Right atrium auricular region (tissue), 2 donors: ENCODE results near the gene GDI1. TPM values are rescaled to one million over a fixed set of nuclear protein-coding genes. Genes with fewer than 3 reads are reported as not detected.

Experiments
- DNase-seq: peaks from one replicate; pipeline ENCODE4 v3.0.0-alpha.2; 2019; ENCODE audit warnings: low spot score
- H3K27ac ChIP-seq, 2 donors: fragments of 200-600 bp; sonication (generic); 1 replicate in 1 of 2; 2 replicates in 1 of 2; pipeline ENCODE4 v1.5.1; 2016 to 2019
- H3K27me3 ChIP-seq, 2 donors: fragments of 200-600 bp; sonication (generic); one replicate each; pipeline versions ENCODE4 v1.5.1 to v1.6.0; 2017 to 2019
- H3K36me3 ChIP-seq: fragments of 200-600 bp; sonication (generic); one replicate; pipeline ENCODE4 v1.5.1; 2016
- H3K4me1 ChIP-seq, 2 donors: fragments of 200-600 bp; sonication (generic); one replicate each; pipeline versions ENCODE4 v1.5.1 to v1.6.0; 2017 to 2019
- H3K4me3 ChIP-seq, 2 donors: fragments of 200-600 bp; sonication (generic); 1 replicate in 1 of 2; 2 replicates in 1 of 2; pipeline ENCODE4 v1.5.1; 2017 to 2019; ENCODE audit warnings: mild to moderate bottlenecking in 1 of 2, moderate library complexity in 1 of 2
- H3K9me3 ChIP-seq, 2 donors: fragments of 200-600 bp; sonication (generic); one replicate each; pipeline ENCODE4 v1.5.1; 2019
- total RNA-seq, 2 donors: library from RNA; depleted of rRNA; stranded (reverse); fragments of >200 nt; gene quantifications; one replicate each; pipeline ENCODE4 v1.1.0, GENCODE V29; 2016
- TF ChIP-seq, protein P1 (sequence below), 2 donors: fragments of 200-600 bp; sonication (generic); IDR thresholded peaks; one replicate each; pipeline ENCODE4 v1.5.1; 2019; ENCODE audit warnings: antibody characterized with exemption in 2 of 2

GDI1 gene
- total RNA-seq, 2 donors from 2014 or later = 73.8 to 116 TPM

DNA sequence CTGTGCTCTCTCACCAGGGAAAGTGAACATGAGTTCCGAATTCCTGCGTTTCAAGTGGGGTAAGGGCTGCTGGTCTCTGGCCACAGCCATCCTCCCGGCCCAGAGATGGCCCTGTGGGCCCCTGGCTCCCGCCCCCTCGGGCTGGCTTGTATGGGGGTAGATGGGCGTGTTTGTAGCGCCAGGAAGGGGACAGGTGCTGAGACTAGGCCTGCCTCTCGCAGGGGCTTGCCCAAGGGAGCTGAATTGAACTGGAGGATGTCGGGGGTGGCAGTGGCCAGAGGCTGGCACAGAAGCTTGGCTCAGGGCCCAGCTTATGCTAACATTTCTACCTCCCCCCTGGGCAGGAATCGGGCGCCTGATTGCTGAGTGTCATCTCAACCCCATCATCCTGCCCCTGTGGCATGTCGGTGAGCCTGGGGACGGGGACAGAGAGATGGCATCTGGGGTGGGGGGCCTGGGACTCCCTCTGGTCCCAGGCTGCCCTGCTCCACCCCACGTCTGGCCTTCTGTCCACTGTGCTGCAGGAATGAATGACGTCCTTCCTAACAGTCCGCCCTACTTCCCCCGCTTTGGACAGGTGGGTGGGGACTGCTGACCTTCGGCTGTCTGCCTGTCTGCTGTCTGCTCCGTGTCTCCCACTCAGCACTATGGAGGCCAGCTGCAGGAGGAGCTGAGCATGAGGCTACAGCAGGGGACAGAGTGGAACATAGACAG lies 17.1 kb upstream of the GDI1 start:
- Histone ChIP-seq H3K27me3 (no peaks in the 10 kb centered on the region), H3K4me1 (peaks cover 0 to 9% of the 10 kb centered on the region in 2 donors), H3K4me3 (peak overlapping the region; percentile 27 to 28), H3K9me3 (no peaks in the 10 kb centered on the region), H3K27ac (peak overlapping the region; percentile 70 to 88), H3K36me3 (no peaks in the 10 kb centered on the region)
- TF ChIP-seq, protein P1, sequence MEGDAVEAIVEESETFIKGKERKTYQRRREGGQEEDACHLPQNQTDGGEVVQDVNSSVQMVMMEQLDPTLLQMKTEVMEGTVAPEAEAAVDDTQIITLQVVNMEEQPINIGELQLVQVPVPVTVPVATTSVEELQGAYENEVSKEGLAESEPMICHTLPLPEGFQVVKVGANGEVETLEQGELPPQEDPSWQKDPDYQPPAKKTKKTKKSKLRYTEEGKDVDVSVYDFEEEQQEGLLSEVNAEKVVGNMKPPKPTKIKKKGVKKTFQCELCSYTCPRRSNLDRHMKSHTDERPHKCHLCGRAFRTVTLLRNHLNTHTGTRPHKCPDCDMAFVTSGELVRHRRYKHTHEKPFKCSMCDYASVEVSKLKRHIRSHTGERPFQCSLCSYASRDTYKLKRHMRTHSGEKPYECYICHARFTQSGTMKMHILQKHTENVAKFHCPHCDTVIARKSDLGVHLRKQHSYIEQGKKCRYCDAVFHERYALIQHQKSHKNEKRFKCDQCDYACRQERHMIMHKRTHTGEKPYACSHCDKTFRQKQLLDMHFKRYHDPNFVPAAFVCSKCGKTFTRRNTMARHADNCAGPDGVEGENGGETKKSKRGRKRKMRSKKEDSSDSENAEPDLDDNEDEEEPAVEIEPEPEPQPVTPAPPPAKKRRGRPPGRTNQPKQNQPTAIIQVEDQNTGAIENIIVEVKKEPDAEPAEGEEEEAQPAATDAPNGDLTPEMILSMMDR (IDR thresholded peaks at IDR 0.05) = no peak
- no peak for DNase-seq

DNA sequence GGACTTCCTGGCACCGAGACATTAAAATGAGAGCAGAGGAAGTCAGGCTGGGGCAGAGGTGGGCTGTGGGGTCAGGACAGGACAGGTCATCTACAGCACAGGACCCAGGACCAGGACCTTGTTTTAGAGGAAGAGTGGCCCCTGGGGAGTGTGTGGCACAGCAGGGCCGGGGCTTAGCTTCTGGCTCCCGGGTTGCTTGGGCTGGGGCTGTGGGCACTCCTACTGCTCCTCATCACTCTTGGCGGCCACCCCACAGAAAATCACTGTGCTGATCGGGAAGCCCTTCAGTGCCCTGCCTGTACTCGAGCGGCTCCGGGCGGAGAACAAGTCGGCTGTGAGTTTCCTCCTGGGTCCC lies 16.6 kb upstream of the GDI1 start:
- no peaks in the 10 kb centered on the region for H3K27me3 ChIP-seq
- peak overlapping the region; percentile 27 to 28 for H3K4me3 ChIP-seq
- no peaks in the 10 kb centered on the region for H3K9me3 ChIP-seq
- H3K4me1 ChIP-seq = peaks cover 0 to 9% of the 10 kb centered on the region in 2 donors
- no peaks in the 10 kb centered on the region for H3K36me3 ChIP-seq
- DNase-seq = no peak
- TF ChIP-seq, protein P1 (IDR thresholded peaks at IDR 0.05) = no peak
- H3K27ac ChIP-seq = peak overlapping the region; percentile 70 to 88

DNA sequence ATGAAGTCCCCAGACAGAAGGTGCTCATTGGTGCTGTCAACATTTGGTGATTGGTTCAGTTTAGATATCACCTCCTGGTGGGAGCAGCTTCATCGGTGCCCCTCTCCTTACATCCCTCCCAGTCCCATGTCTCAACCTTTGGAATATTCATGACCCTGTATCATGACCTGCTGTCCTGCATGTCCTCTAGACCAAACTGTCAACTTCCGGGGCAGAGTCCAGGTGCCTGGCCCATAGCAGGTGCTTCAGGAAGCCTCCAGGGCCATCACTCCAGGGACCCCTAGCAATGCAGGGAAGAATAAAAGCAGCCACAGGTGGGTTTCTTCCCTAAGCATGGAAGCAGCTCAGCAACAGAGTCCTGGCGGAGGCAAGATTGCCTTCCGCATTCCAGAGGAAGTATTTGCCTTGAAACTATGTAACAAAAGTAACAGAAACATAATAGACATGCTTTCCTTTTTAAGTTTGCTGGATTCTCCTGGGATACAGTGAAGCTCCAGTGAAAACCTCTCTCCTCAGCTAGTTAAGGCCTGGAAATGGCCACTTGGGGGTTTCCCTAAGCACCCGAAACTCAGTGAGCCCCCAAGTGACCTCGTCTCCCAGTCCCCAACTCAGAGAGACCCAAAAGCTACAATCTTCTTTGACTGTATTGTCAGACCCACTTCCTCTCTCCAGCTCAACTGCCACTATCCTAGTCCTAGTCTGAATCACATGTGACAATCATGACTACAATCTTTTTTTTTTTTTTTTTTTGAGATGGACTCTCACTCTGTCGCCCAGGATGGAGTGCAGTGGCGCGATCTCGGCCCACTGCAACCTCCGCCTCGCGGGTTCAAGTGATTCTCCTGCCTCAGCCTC lies 9.8 kb upstream of the GDI1 start:
- H3K9me3 ChIP-seq = no peaks in the 10 kb centered on the region
- no peak overlapping the region for H3K27ac ChIP-seq
- peaks cover 0 to 19% of the 10 kb centered on the region in 2 donors for H3K4me1 ChIP-seq
- TF ChIP-seq, protein P1 (IDR thresholded peaks at IDR 0.05) = no peak
- no peaks in the 10 kb centered on the region for H3K27me3 ChIP-seq
- H3K36me3 ChIP-seq = peaks cover under 1% of the 10 kb centered on the region
- no peak overlapping the region for H3K4me3 ChIP-seq
- DNase-seq = no peak

DNA sequence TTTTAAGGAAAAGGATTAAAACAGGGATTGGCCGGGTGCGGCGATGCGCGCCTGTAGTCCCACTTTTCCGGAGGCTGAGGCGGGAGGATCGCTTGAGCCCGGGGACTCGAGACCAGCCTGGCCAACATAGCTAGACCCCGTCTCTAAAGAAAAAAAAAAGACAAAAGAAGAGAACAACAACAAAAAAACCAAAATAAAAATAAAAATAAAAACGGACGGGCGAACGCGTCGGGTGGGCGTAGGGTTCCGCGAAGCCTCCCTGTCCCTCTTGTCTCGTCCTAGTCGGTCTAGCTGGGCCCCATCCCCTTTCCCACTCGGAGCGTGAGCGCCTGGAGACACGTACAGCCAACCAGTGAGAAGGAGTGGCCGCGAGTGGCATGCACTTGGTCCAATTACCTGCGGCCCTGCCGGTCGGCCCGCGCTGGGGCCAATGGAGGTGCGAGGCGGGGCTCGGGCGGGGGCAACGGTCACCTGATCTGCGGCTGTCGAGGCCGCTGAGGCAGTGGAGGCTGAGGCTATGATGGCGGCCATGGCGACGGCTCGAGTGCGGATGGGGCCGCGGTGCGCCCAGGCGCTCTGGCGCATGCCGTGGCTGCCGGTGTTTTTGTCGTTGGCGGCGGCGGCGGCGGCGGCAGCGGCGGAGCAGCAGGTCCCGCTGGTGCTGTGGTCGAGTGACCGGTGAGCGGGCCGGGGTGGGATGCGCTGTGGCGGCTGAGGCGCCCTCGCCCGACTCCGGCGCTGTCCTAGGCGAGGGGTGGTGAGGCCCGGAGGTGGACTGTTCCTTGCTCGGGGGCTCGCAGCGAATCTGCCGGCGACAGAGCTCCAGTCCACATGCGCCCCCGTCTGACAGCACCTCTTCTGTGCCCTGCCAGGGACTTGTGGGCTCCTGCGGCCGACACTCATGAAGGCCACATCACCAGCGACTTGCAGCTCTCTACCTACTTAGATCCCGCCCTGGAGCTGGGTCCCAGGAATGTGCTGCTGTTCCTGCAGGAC lies 8.5 kb upstream of the GDI1 start, which contains the start of gene ATP6AP1:
ATP6AP1 (plus strand) TSS at position 502 of the 996 bp plus-strand sequence; CDS start at position 518, 16 bp downstream.
- DNase-seq = peak; percentile 94
- TF ChIP-seq, protein P1 (IDR thresholded peaks at IDR 0.05) = no peak
- H3K27me3 ChIP-seq = no peaks in the 10 kb centered on the region
- peaks cover 0 to 19% of the 10 kb centered on the region in 2 donors for H3K4me1 ChIP-seq
- peak within 1 kb of the TSS; percentile 79 to 86 for H3K27ac ChIP-seq
- peak within 1 kb of the TSS; percentile 72 to 74 for H3K4me3 ChIP-seq
- peaks cover 5% of the 10 kb centered on the region for H3K36me3 ChIP-seq
- no peaks in the 10 kb centered on the region for H3K9me3 ChIP-seq

DNA sequence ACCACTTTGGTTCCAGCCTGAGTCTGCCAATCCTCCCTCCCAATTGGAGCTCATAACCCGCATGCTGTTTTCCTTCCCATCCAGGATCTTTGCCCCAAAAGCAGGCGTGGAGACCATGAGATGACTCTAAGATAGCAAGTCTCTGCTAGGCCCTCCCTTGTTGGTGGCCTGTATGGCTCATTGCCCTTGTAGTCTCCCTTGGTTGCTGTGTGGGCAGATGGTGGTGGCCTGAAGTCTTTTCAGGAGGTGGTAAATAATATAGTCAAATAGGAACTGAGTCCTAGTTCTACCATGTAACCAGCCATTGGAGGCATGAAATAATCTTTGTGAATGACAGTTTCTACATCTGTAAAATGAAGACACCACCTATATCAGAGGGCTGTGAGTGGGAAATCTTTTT lies 7.2 kb upstream of the GDI1 start:
- Histone ChIP-seq H3K27ac (no peak overlapping the region), H3K4me3 (peak overlapping the region in 1 of 2 donors; percentile 74)

More for the DNA sequence above, 7.2 kb upstream of the GDI1 start:
- no peaks in the 10 kb centered on the region for H3K9me3 ChIP-seq
- DNase-seq = no peak
- H3K27me3 ChIP-seq = no peaks in the 10 kb centered on the region
- H3K36me3 ChIP-seq = peaks cover 5% of the 10 kb centered on the region
- H3K4me1 ChIP-seq = peaks cover 0 to 19% of the 10 kb centered on the region in 2 donors
- TF ChIP-seq, protein P1 (IDR thresholded peaks at IDR 0.05) = no peak
